Urinary bladder (tissue), 4 donors: ENCODE data around the gene TMEM11. TPM values are rescaled to one million over a fixed set of nuclear protein-coding genes. Genes with fewer than 3 reads are reported as not detected.

Experiments used
- DNase-seq: peaks from one replicate; pipeline ENCODE4 v3.0.0-alpha.2; 2015; ENCODE audit errors: extremely low spot score
- H3K27ac ChIP-seq: one replicate; pipeline ENCODE4 v1.5.1; 2013; ENCODE audit warnings: low read depth, mild to moderate bottlenecking, moderate library complexity
- H3K36me3 ChIP-seq: one replicate; pipeline ENCODE4 v1.6.1; 2013; ENCODE audit warnings: mild to moderate bottlenecking, moderate library complexity; ENCODE audit not compliant: insufficient read depth
- H3K4me1 ChIP-seq: one replicate; pipeline ENCODE4 v1.6.1; 2013; ENCODE audit warnings: mild to moderate bottlenecking, moderate library complexity; ENCODE audit not compliant: insufficient read depth
- H3K4me3 ChIP-seq: one replicate; pipeline ENCODE4 v1.5.1; 2013; ENCODE audit warnings: low read depth, low read length
- WGBS: extraction: QIAGEN DNeasy Blood & Tissue Kit; methylation state at CpG from one replicate; pipeline ENCODE4 v1.1.7; 2013; 5-methylcytosine and 5-hydroxymethylcytosine counted together
- polyA plus RNA-seq: library from polyadenylated mRNA; stranded (reverse); fragments of 200-250 nt; gene quantifications from one replicate; pipeline ENCODE4 v1.2.3, GENCODE V29; 2013
- total RNA-seq: library from RNA; depleted of rRNA; stranded (reverse); fragments of >200 nt; gene quantifications from one replicate; pipeline ENCODE4 v1.2.3, GENCODE V29; 2014
- donor health status: healthy with polysubstance abuse.
- donor health status: healthy.

Gene TMEM11
- total and polyA plus RNA-seq, 2 donors, result 6.6 to 24.7 TPM

DNA sequence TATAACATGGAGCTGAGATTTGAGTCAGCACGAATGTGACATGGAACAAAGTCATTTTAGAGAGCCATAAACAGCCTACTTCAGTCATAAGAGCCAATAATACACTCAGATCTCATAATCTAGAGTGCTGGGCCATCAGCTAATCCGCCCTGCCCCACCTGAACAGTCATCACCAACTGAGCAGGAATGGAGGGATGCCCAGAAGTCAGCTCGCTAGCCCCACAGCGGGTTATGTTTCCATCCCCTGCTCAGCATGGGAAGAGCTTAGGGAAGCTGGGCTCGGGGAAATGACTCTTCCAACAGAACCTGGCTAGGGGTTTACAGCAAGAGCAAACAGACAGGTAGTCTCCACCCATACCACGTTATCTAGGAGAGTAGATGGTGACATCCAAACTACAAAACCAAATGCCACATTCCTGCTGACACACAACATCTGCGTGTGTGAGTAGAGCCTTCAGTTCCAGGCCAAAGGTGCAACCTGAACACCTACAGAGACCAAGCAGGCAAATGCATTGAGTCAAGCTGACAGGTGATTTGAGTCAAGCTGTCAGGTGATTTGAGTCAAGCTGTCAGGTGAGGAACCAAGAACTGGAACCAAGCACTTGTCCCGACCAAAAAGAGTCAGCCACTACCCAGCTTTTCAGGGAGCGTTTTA is 2.0 kb downstream of the TMEM11 start:
- no peak overlapping the region for H3K27ac ChIP-seq
- H3K4me1 ChIP-seq, result peaks cover 4% of the 10 kb centered on the region
- no peaks in the 10 kb centered on the region for H3K36me3 ChIP-seq
- no peak overlapping the region for H3K4me3 ChIP-seq
- no peak for DNase-seq
- WGBS, result 73% methylated on average over 9 of the region's 9 CpGs

DNA sequence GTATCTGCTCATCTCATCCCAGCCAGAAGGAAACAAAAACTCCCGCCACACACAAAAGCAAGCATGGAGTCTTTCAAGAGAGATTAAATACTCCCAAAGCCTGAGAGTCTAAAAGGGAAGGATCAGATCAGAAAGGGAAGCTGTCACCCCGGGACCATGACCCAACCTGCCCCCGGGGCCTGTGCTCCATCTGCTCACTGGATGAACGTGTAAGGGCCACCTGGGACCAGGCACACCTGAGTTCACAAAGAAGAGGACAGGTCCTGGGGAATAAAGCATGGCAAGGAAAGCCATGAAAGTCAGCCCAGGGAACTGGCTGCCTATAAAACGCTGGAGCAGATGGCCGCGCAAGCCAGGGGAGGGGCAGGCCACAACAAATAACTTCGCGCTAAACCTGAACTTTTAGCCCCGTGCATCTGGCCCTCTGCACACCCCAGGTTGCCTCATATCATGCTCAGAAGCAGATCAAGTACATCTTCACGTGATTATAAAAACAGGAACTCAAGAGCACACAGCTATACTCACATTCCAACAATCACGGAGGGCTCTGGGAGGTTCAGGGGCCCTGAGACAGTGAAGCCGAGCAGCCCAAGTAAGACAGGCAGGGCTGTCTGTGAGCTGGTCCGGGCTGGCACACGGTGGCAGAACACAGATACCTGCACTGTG is 3.4 kb downstream of the TMEM11 start:
- 63% methylated on average over 15 of the region's 15 CpGs for WGBS
- DNase-seq, result no peak
- H3K4me1 ChIP-seq, result peaks cover 4% of the 10 kb centered on the region
- no peak overlapping the region for H3K27ac ChIP-seq
- no peaks in the 10 kb centered on the region for H3K36me3 ChIP-seq
- no peak overlapping the region for H3K4me3 ChIP-seq

DNA sequence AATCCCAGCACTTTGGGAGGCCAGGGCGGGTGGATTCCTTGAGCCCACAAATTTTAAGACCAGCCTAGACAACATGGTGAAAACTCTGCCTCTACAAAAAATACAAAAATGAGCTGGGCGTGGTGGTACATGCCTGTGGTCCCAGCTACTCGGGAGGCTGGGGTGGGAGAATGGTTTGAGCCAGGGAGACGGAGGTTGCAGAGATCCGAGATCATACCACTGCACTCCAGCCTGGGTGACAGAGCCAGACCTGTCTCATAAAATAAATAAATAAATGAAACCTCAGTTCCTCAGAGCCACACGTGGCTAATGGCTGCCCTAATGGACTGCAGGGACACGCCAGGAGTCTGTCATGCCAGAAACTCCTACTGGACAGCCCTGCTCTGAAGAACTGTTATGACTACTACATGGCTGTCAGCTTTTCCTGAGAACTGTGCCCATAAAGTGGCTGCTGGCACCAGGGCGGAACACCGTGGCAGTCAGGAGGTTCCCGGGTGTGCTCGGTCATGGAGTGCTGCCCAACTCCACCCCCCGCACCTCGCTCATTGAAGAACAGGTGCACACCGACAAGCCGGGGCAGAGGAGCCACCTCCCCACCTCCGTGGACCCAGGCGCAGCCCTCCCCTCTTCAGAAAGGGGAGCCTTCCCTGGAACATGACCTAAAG is 4.3 kb downstream of the TMEM11 start:
- 84% methylated on average over 17 of the region's 17 CpGs for WGBS
- no peaks in the 10 kb centered on the region for H3K36me3 ChIP-seq
- no peak overlapping the region for H3K4me3 ChIP-seq
- no peak for DNase-seq
- H3K27ac ChIP-seq, result no peak overlapping the region
- peaks cover 4% of the 10 kb centered on the region for H3K4me1 ChIP-seq

DNA sequence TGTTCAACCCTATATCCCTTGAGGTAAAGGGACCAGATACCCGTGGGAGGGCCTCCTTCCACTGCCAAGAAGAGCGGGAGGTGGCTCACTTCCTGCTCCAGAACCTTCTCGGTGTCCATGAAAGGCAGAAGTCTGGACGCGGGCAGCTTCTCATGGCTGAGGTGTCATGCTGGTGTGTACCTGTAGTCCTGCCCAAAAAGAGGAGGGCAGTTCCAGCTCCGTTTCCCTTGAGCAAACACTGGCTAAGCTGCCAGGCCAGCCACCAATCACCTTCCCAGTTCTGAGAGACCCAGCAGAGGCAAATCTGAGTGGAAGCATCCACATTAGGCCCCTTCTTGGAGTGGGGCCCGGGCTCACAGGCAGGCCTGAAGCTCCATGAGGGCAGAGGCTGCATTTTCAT is 5.6 kb downstream of the TMEM11 start:
- H3K27ac ChIP-seq, result no peak overlapping the region
- DNase-seq, result no peak
- WGBS, result 83% methylated on average over 7 of the region's 7 CpGs
- H3K4me3 ChIP-seq, result no peak overlapping the region
- H3K36me3 ChIP-seq, result no peaks in the 10 kb centered on the region
- peaks cover 4% of the 10 kb centered on the region for H3K4me1 ChIP-seq

DNA sequence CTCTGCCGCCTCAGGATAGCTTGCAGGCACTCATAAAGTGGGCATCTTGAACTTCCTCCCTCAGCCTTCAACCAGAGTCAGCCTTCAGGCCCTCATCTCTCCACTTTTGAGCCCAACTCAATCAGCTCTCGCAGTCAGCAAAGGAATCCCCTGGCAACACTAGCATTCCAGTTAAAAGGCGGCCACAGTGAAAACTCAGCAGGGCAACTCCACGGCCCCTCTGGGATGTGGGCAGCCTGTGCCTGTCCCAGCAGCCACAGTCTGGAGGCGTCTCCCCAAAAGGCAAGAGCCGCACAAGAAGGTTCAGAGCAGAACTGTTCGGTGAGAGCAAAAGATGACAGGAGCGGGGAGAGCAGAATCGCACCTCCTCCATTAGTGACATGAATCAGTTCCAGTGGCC is 9.0 kb downstream of the TMEM11 start:
- Histone ChIP-seq H3K4me3 (no peak overlapping the region), H3K4me1 (no peaks in the 10 kb centered on the region), H3K36me3 (no peaks in the 10 kb centered on the region), H3K27ac (no peak overlapping the region)
- WGBS, result 67% methylated on average over 9 of the region's 9 CpGs
- DNase-seq, result no peak

DNA sequence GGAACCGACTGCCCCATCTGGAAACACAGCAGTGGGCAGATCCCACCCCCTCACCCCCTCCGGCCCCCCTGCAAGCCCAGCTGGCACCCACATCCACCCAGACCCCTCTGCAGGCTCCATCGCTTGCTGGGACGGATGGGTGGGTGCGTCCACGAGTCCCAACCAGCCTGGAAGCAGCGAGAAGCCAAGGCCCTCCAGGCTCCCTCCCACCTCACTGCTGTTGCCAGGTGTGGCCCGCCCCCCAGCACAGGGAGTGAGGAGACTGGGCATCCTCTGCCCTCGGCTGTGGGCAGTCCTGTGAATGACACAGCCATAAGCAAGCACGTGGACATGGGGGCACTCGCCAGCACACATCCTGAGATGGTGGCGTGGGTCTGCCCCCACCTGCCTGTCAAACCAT is 11.4 kb downstream of the TMEM11 start:
- H3K4me3 ChIP-seq, result no peak overlapping the region
- H3K27ac ChIP-seq, result no peak overlapping the region
- WGBS, result 88% methylated on average over 12 of the region's 12 CpGs
- no peaks in the 10 kb centered on the region for H3K4me1 ChIP-seq
- no peak for DNase-seq
- H3K36me3 ChIP-seq, result no peaks in the 10 kb centered on the region

DNA sequence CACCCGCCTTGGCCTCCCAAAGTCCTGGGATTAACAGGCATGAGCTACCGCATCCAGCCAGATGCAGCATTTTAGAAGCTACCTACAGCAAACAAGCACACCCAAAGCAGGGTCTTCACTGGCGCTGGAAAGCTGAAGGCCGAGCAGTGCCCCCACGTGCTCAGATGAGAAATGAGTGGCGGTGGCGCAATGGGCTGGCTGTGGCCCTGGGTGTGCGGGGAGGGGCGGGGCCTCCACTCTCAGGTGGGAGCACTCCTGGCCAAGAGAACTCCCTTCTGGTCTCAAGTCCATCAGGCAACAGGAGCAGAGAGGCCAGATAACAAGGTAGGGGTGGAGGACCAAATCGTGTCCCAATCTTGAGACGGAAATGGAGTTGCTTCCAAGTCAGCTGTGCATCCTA is 12.1 kb downstream of the TMEM11 start:
- DNase-seq, result no peak
- 94% methylated on average over 11 of the region's 11 CpGs for WGBS
- Histone ChIP-seq H3K4me3 (no peak overlapping the region), H3K4me1 (no peaks in the 10 kb centered on the region), H3K27ac (no peak overlapping the region), H3K36me3 (no peaks in the 10 kb centered on the region)

DNA sequence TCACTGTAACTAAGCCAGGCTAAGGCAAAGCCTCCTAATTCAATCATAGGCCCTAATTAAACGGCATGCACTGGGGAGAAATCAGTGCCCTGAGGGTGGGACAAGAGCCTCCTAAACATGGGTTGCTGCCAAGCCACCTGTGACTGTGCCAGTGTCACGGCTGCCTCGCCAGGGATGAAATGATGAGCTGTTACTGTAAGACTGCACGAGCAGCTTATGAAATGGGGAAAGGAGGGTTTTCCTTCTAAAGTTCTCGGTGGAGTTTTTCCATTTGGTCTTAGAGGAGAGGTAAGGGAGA is 12.7 kb downstream of the TMEM11 start:
- 40% methylated on average over 5 of the region's 5 CpGs for WGBS
- H3K27ac ChIP-seq, result no peak overlapping the region
- H3K36me3 ChIP-seq, result no peaks in the 10 kb centered on the region
- no peak overlapping the region for H3K4me3 ChIP-seq
- no peak for DNase-seq
- no peaks in the 10 kb centered on the region for H3K4me1 ChIP-seq

DNA sequence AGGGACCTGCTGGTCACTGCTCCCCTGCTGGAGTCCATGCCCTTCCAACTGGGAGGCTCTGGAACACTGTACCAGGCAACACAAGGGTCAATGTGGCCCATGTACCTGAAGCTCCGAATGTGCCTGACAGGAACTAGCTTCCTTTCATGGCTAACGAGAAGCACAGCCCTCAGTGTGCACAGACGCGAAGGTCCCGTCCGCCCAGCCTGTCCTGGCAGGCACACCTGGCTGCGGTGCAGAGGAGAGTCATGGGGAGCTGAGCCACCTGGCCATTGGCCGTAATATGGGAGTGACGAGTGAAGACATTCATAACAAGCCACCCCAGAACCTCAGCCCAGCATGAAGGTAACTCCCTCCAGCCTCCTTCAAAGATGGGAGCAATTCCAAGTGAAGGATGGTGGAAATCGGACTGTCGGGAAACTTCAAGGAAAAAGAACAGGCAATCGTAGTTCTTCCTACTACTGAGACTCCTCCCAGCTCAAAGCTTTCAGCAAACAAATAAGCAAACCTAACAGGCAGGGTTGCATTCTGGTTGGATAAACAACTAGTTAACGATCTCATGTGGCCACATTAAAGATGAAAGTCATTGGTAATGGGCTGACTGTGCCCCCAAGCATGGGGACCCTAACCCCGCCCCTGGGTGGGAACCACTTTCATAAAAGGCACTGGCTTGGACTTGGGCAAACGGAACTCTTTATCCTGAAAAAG is 13.2 kb downstream of the TMEM11 start:
- DNase-seq, result no peak
- no peaks in the 10 kb centered on the region for H3K4me1 ChIP-seq
- no peak overlapping the region for H3K27ac ChIP-seq
- 69% methylated on average over 15 of the region's 15 CpGs for WGBS
- no peaks in the 10 kb centered on the region for H3K36me3 ChIP-seq
- H3K4me3 ChIP-seq, result no peak overlapping the region

DNA sequence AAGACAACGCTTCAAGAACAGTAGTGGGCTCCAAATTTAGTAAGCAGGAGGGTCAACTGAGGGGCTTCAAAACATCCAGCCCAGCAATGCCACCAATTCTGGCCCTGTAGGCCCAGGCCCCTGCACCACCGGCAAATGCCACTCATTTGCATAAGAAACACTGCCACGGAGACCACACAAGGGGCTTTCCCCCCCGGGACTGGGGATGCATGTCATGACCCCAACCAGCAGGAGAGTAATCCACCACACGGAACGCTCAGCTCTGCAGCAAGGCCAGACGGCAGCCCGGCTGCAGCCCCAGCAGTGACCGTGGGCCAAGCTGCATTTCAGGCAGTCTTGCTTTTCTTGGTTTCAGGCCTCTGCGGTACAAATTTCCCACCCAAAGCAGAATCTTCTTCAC is 14.1 kb downstream of the TMEM11 start:
- Histone ChIP-seq H3K36me3 (no peaks in the 10 kb centered on the region), H3K4me1 (no peaks in the 10 kb centered on the region), H3K27ac (no peak overlapping the region), H3K4me3 (no peak overlapping the region)
- WGBS, result 56% methylated on average over 10 of the region's 10 CpGs
- DNase-seq, result no peak

DNA sequence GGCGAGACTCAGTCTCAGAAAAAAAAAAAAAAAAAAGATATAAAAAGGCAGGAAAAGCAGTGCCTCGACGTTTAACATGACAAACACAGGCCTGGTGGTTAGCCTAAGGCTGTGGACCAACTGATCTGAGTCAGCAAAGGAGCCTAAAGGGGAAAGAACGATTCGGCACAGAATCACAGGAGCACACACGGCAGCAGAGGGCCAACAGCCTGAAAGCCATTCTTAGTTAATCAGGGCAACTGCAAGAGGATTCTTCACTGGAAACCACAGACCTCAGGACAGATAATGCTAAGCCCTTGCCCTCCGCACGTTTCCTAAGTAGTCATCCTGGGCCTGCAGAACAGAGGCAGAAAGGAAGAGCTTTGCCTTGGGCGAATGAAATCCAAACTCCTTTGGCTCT is 14.7 kb downstream of the TMEM11 start:
- DNase-seq, result no peak
- 52% methylated on average over 9 of the region's 9 CpGs for WGBS
- no peak overlapping the region for H3K27ac ChIP-seq
- no peak overlapping the region for H3K4me3 ChIP-seq
- H3K36me3 ChIP-seq, result no peaks in the 10 kb centered on the region
- no peaks in the 10 kb centered on the region for H3K4me1 ChIP-seq

DNA sequence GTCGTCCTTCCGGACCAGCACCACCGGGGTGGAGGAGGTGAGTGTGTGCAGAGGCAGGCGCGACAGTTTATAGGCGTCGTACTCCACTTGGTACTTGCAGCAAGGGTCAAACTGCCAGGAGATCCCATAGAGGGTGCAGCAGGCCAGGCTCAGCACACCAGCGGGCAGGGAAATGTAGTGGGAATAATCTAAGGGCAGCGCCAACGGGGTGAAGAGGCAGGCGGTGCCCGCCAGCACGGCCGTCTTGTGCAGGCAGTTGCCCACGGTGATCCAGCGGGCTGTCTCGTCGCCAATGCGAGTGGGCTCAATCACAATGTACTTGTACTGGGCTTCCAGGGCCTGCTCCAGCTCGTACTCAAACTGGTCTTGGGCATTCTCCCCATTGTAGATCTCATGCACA is 15.6 kb downstream of the TMEM11 start:
- H3K4me1 ChIP-seq, result no peaks in the 10 kb centered on the region
- WGBS, result 94% methylated on average over 20 of the region's 20 CpGs
- no peaks in the 10 kb centered on the region for H3K36me3 ChIP-seq
- DNase-seq, result no peak
- H3K4me3 ChIP-seq, result no peak overlapping the region
- no peak overlapping the region for H3K27ac ChIP-seq

DNA sequence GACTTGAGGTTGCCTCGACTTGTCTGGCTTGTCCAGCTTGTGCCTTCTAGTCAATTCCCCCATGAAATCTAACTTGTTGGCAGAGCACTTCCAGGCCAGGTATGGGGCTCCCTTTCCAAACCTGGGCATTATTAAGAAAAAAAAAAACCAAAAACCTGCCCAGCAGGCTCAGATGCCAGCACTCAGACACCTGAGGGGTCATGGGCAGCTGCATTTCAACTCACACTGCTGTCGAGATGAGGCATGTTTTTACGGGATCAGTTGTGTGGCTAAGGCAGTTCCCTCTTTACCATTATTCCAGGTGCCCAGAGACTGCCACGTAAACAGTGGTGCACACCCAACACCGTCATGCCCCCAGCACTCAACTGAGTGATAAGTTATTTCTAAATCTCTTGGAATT is 17.8 kb downstream of the TMEM11 start:
- no peaks in the 10 kb centered on the region for H3K36me3 ChIP-seq
- WGBS, result 82% methylated on average over 5 of the region's 5 CpGs
- H3K27ac ChIP-seq, result no peak overlapping the region
- no peak overlapping the region for H3K4me3 ChIP-seq
- H3K4me1 ChIP-seq, result no peaks in the 10 kb centered on the region
- no peak for DNase-seq

DNA sequence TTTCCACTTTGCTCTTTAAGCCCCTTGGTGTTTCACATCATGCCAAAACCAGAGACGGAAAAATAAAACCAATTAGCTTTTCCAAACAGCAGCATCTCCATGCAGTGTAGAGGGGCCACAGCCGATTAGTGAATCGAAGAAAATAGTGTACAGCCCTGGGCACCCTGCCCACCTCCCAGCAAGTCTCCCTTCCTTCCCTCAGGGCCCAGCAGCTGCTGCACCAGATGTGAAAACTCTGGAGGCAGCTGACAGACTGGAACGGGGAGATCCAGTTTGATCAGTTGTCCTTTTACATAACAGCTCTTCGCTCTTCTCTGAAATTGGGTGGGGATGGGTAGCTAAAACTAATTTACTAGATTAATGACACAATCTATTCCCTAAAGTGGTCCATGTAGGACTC is 19.3 kb downstream of the TMEM11 start:
- DNase-seq, result no peak
- no peak overlapping the region for H3K4me3 ChIP-seq
- WGBS, result 43% methylated on average over 5 of the region's 5 CpGs
- H3K27ac ChIP-seq, result no peak overlapping the region
- H3K4me1 ChIP-seq, result no peaks in the 10 kb centered on the region
- H3K36me3 ChIP-seq, result no peaks in the 10 kb centered on the region
